Measurements from ENCODE around the gene MAP2K7.
"Not testable (repeated sequence)": the region's sequence is repeated elsewhere in the genome, so short reads cannot be mapped to it uniquely, and the experiment has no call there.

MAP2K7 gene

DNA sequence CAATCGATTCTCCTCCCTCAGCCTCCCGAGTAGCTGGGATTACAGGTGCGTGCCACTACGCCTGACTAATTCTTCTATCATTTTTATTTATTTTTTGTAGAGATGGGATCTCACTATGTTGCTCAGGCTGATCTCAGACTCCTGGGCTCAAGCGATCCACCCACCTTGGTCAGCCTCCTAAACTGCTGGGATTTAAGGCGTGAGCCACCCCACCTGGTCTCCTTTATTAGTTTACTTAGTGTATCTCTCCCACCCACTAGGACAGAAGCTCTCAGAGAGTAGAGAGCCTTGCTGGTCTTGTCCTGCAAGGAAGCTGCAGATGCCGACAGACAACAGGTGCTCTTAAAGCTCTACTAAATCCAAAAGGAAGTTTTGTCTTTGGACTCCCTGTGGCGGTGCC lies 17.9 kb upstream of the MAP2K7 start:
- CTCF ChIA-PET, result no interaction called here
- Histone ChIP-seq H3K27me3 (replicated peaks in 2 of 5; ENCODE audit: control insufficient read depth in 4 of 5, insufficient read depth in 5 of 5, low read length in 4 of 5) (peaks cover 0 to 21% (median 8%) of the 10 kb centered on the region in 5 experiments), H3K9me3 (ENCODE audit: control extremely low read depth in 1 of 5, control insufficient read depth in 4 of 5, insufficient read depth in 2 of 5, low read depth in 1 of 5, low read length in 4 of 5) (peaks cover 0 to 1% (median 0%) of the 10 kb centered on the region in 5 experiments), H3K4me1 (ENCODE audit: control extremely low read depth in 1 of 4, control insufficient read depth in 4 of 4, insufficient read depth in 4 of 4, low read length in 3 of 4) (peaks cover 0 to 12% (median 9%) of the 10 kb centered on the region in 4 experiments), H3K36me3 (ENCODE audit: control insufficient read depth in 4 of 4, insufficient read depth in 4 of 4, low read length in 3 of 4) (no peaks in the 10 kb centered on the region), H3K4me3 (ENCODE audit: control insufficient read depth in 1 of 7, extremely low read depth in 1 of 7, insufficient read depth in 4 of 7, low read depth in 2 of 7, low read length in 6 of 7) (no peak overlapping the region), H3K27ac (ENCODE audit: insufficient read depth in 1 of 2, low read depth in 1 of 2, low read length in 2 of 2, poor library complexity in 1 of 2, severe bottlenecking in 2 of 2) (no peak overlapping the region)
- no peak for DNase-seq
- POLR2A ChIA-PET, result no interaction called here
- 96% methylated on average over 5 of the region's 8 CpGs for WGBS (ENCODE audit: insufficient coverage)

DNA sequence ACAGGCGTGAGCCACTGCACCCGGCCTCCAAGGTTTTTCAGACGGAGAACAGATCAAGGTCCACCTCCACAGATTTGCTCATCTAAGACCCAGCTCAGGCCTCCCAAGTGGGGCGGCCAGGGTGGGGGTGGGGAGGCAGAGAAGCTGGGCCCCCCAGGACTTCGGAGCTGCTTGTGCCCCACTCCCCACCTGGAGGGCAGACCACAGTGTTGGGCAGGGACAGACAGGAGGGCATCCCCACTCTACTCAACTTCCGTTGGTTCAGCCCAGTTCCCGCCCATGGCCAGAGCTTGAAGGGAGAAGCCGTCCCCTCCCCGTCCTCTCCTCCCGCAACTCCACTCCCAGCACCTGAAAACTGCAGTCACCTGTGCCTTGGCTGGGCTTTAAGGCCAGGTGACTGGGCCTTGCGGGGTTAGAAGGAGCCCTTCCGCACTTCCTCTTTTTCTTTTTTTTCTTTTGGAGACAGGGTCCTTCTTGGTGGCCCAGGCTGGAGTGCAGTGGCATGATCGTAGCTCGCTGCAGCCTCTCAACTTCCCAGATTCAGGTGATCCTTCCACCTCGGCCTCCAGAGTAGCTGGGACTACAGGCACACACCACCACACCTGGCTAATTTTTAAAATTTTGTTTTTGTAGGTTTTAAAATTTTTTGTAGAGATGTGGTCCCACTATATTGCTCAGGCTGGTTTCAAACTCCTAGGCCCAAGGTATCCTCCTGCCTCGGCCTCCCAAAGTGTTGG lies 16.1 kb upstream of the MAP2K7 start:
- WGBS (ENCODE audit: insufficient coverage), result 70% methylated on average over 9 of the region's 16 CpGs
- H3K36me3 ChIP-seq (ENCODE audit: control insufficient read depth in 4 of 4, insufficient read depth in 4 of 4, low read length in 3 of 4), result no peaks in the 10 kb centered on the region
- CTCF ChIA-PET, result interaction anchor here (1.4 to 1.6 kb wide), 4 partner anchors 11 to 30 kb away, joined by 3 to 5 read pairs (median 4); partner anchors contain the start of gene MAP2K7
- H3K4me3 ChIP-seq (ENCODE audit: control insufficient read depth in 1 of 7, extremely low read depth in 1 of 7, insufficient read depth in 4 of 7, low read depth in 2 of 7, low read length in 6 of 7), result no peak overlapping the region
- DNase-seq, result peak in 1 of 3 donors; percentile 22
- no peak overlapping the region for H3K27ac ChIP-seq (ENCODE audit: insufficient read depth in 1 of 2, low read depth in 1 of 2, low read length in 2 of 2, poor library complexity in 1 of 2, severe bottlenecking in 2 of 2)
- H3K4me1 ChIP-seq (ENCODE audit: control extremely low read depth in 1 of 4, control insufficient read depth in 4 of 4, insufficient read depth in 4 of 4, low read length in 3 of 4), result peaks cover 0 to 12% (median 9%) of the 10 kb centered on the region in 4 experiments
- no peaks in the 10 kb centered on the region for H3K9me3 ChIP-seq (ENCODE audit: control extremely low read depth in 1 of 5, control insufficient read depth in 4 of 5, insufficient read depth in 2 of 5, low read depth in 1 of 5, low read length in 4 of 5)
- POLR2A ChIA-PET, result no interaction called here
- peaks cover 0 to 24% (median 8%) of the 10 kb centered on the region in 5 experiments for H3K27me3 ChIP-seq (replicated peaks in 2 of 5; ENCODE audit: control insufficient read depth in 4 of 5, insufficient read depth in 5 of 5, low read length in 4 of 5)

DNA sequence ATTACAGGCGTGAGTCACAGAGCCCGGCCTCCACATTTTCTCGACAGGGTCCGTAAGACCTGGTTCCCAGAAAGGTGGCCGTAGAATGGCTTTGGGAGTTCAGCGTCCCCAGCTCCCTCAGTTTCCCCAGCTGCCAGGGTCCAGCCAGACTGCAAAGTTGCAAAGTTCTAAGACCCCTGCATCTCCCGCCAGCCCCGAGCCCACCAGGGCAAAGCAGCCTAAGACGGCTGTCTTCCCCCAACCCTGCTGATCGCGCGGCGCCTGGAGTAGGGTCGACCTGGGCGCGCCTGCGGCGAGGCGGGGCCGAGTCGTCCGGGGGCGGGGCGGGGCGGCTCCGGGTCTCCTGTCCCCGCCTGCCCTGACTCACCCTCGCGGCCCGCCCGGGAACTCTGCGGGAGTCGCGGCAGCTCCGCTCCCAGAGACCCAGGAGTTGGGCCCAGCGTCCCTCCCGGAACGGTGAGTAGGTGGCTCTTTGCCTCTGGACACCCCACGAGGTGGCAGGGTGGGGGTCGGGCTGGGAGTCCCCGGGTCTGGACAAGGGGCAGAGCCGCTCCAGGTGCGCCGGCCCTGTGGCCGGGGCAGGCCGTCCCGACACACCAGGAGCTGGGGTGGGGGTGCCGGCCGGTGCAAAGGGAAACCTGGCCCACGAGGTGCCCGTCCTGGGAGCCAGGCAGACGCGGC lies 15.4 kb upstream of the MAP2K7 start, which contains the start of gene LRRC8E:
LRRC8E (plus strand) TSS at position 366 of the 681 bp plus-strand sequence. CDS start 7,094 bp downstream, outside the sequence.
- H3K4me1 ChIP-seq (ENCODE audit: control extremely low read depth in 1 of 4, control insufficient read depth in 4 of 4, insufficient read depth in 4 of 4, low read length in 3 of 4), result peaks cover 0 to 12% (median 9%) of the 10 kb centered on the region in 4 experiments
- peak within 1 kb of the TSS in 3 of 7 experiments; percentile 20 to 58 (median 46) for H3K4me3 ChIP-seq (ENCODE audit: control insufficient read depth in 1 of 7, extremely low read depth in 1 of 7, insufficient read depth in 4 of 7, low read depth in 2 of 7, low read length in 6 of 7)
- H3K27me3 ChIP-seq (replicated peaks in 2 of 5; ENCODE audit: control insufficient read depth in 4 of 5, insufficient read depth in 5 of 5, low read length in 4 of 5), result peaks cover 0 to 24% (median 8%) of the 10 kb centered on the region in 5 experiments
- no peaks in the 10 kb centered on the region for H3K36me3 ChIP-seq (ENCODE audit: control insufficient read depth in 4 of 4, insufficient read depth in 4 of 4, low read length in 3 of 4)
- no peaks in the 10 kb centered on the region for H3K9me3 ChIP-seq (ENCODE audit: control extremely low read depth in 1 of 5, control insufficient read depth in 4 of 5, insufficient read depth in 2 of 5, low read depth in 1 of 5, low read length in 4 of 5)
- ChIA-PET CTCF (interaction anchor here (1.4 to 1.6 kb wide), 3 partner anchors 12 to 27 kb away, joined by 3 to 5 read pairs (median 4); partner anchors contain the start of gene MAP2K7), POLR2A (no interaction called here)
- peak in 2 of 3 donors; percentile 50 to 58 for DNase-seq
- H3K27ac ChIP-seq (ENCODE audit: insufficient read depth in 1 of 2, low read depth in 1 of 2, low read length in 2 of 2, poor library complexity in 1 of 2, severe bottlenecking in 2 of 2), result no peak within 1 kb of the TSS
- 12% methylated on average over 41 of the region's 53 CpGs for WGBS (ENCODE audit: insufficient coverage)

DNA sequence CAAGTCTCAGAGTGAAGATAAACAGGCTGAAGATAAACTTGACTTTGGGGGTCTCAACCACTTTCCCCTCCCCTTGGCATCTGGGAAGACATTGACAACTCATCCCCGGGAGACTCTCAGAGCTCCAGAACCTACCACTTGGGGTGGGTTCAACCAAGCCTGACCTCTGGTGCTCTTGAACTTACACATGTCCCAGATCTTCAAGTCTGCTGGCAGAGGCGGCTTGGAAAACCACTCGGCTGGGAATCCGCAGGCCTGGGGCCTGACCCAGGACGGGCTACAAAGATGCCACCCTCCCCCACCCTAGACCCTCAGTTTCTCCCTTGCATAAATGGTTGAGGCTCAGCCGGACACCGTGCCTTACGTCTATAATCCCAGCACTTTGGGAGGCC lies 14.9 kb upstream of the MAP2K7 start:
- WGBS (ENCODE audit: insufficient coverage), result 86% methylated on average over 6 of the region's 8 CpGs
- no peak overlapping the region for H3K27ac ChIP-seq (ENCODE audit: insufficient read depth in 1 of 2, low read depth in 1 of 2, low read length in 2 of 2, poor library complexity in 1 of 2, severe bottlenecking in 2 of 2)
- no peaks in the 10 kb centered on the region for H3K36me3 ChIP-seq (ENCODE audit: control insufficient read depth in 4 of 4, insufficient read depth in 4 of 4, low read length in 3 of 4)
- peaks cover 0 to 12% (median 9%) of the 10 kb centered on the region in 4 experiments for H3K4me1 ChIP-seq (ENCODE audit: control extremely low read depth in 1 of 4, control insufficient read depth in 4 of 4, insufficient read depth in 4 of 4, low read length in 3 of 4)
- H3K9me3 ChIP-seq (ENCODE audit: control extremely low read depth in 1 of 5, control insufficient read depth in 4 of 5, insufficient read depth in 2 of 5, low read depth in 1 of 5, low read length in 4 of 5), result no peaks in the 10 kb centered on the region
- no peak for DNase-seq
- POLR2A ChIA-PET, result no interaction called here
- H3K27me3 ChIP-seq (replicated peaks in 2 of 5; ENCODE audit: control insufficient read depth in 4 of 5, insufficient read depth in 5 of 5, low read length in 4 of 5), result peaks cover 0 to 24% (median 8%) of the 10 kb centered on the region in 5 experiments
- CTCF ChIA-PET, result interaction anchor here (1.4 kb wide), 1 partner anchor 27 kb away, joined by 4 read pairs; no protein-coding TSS in a partner anchor
- H3K4me3 ChIP-seq (ENCODE audit: control insufficient read depth in 1 of 7, extremely low read depth in 1 of 7, insufficient read depth in 4 of 7, low read depth in 2 of 7, low read length in 6 of 7), result peak overlapping the region in 3 of 7 experiments; percentile 20 to 58 (median 46)

DNA sequence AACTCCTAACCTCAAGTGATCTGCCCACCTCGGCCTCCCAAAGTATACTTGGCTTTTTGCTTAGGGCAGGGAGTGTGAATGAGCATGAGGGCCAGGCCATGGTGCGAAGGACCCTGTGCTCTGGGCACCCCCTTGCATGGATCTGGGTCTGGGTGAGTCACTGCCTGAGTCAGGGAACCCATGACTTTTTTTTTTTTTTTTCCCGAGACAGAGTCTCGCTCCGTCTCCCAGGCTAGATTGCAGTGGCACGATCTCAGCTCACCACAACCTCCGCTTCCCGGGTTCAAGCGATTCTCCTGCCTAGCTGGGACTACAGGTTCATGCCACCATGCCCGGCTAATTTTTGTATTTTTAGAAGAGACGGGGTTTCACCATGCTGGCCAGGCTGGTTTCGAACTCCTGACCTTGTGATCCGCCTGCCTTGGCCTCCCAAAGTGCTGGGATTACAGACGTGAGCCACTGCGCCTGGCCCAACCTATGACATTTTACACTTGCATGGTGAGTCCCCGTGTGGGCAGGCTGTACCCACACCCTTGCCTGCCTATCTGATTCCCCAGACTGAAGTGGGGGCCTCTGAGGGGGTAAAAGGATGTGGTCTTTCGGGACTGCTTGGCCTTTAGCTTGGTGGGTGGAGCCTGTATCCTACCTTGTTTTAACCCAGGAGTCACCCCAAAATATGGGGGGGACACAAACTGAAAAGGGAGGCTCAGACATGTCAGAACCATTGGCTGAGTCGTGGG lies 10.1 kb upstream of the MAP2K7 start:
- H3K9me3 ChIP-seq (ENCODE audit: control extremely low read depth in 1 of 5, control insufficient read depth in 4 of 5, insufficient read depth in 2 of 5, low read depth in 1 of 5, low read length in 4 of 5); H3K36me3 ChIP-seq (ENCODE audit: control insufficient read depth in 4 of 4, insufficient read depth in 4 of 4, low read length in 3 of 4); H3K4me1 ChIP-seq (ENCODE audit: control extremely low read depth in 1 of 4, control insufficient read depth in 4 of 4, insufficient read depth in 4 of 4, low read length in 3 of 4); POLR2A ChIA-PET; H3K4me3 ChIP-seq (ENCODE audit: control insufficient read depth in 1 of 7, extremely low read depth in 1 of 7, insufficient read depth in 4 of 7, low read depth in 2 of 7, low read length in 6 of 7); H3K27ac ChIP-seq (ENCODE audit: insufficient read depth in 1 of 2, low read depth in 1 of 2, low read length in 2 of 2, poor library complexity in 1 of 2, severe bottlenecking in 2 of 2); CTCF ChIA-PET: not testable (repeated sequence)
- H3K27me3 ChIP-seq (replicated peaks in 2 of 5; ENCODE audit: control insufficient read depth in 4 of 5, insufficient read depth in 5 of 5, low read length in 4 of 5), result peaks cover 0 to 17% (median 7%) of the 10 kb centered on the region in 5 experiments
- peak in 2 of 3 donors; percentile 52 to 68 for DNase-seq
- 83% methylated on average over 10 of the region's 18 CpGs for WGBS (ENCODE audit: insufficient coverage)

DNA sequence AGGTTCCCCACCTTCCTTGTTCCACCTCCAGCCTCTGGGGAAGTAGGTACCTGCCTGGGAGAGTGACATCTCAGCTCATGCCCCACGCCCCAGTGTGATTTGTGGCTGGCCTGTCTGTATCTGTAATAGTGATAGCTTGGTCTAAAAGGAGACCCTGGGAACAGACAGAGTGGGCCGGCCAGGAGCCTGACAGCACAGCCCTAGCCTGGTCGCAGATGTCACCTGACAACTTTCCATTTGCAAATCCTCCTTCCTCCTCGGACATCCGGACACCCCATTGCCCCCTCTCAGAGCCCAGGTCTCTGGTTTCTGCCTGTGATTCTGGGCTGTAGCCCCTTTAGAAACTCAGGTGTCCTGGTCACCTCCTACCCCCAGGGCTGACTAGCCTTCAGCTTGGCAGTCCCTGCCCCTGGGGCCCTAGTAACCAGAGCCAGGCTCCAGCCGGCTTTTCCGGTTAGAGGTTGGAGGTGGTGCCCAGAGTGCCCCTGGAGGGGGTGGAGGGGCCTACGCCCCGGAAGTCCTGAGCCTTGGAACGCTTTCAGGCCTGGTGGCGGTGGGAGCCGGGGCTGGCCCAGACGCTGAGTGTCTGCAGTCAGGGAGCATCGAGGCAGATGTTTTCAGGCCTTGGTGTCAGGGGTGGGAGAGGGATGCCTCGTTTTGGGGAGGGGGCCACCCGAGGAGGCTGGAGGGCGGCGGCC lies 8.9 kb upstream of the MAP2K7 start:
- CTCF ChIA-PET, result no interaction called here
- Histone ChIP-seq H3K9me3 (ENCODE audit: control extremely low read depth in 1 of 5, control insufficient read depth in 4 of 5, insufficient read depth in 2 of 5, low read depth in 1 of 5, low read length in 4 of 5) (no peaks in the 10 kb centered on the region), H3K4me1 (ENCODE audit: control extremely low read depth in 1 of 4, control insufficient read depth in 4 of 4, insufficient read depth in 4 of 4, low read length in 3 of 4) (peaks cover 0 to 3% (median 0%) of the 10 kb centered on the region in 4 experiments), H3K4me3 (ENCODE audit: control insufficient read depth in 1 of 7, extremely low read depth in 1 of 7, insufficient read depth in 4 of 7, low read depth in 2 of 7, low read length in 6 of 7) (no peak overlapping the region), H3K36me3 (ENCODE audit: control insufficient read depth in 4 of 4, insufficient read depth in 4 of 4, low read length in 3 of 4) (no peaks in the 10 kb centered on the region), H3K27ac (ENCODE audit: insufficient read depth in 1 of 2, low read depth in 1 of 2, low read length in 2 of 2, poor library complexity in 1 of 2, severe bottlenecking in 2 of 2) (no peak overlapping the region), H3K27me3 (replicated peaks in 2 of 5; ENCODE audit: control insufficient read depth in 4 of 5, insufficient read depth in 5 of 5, low read length in 4 of 5) (peaks cover 0 to 6% (median 3%) of the 10 kb centered on the region in 5 experiments)
- DNase-seq, result no peak
- 85% methylated on average over 14 of the region's 18 CpGs for WGBS (ENCODE audit: insufficient coverage)
- POLR2A ChIA-PET, result no interaction called here
